ENCODE results near the gene NDST3. TPM values are rescaled to one million over a fixed set of nuclear protein-coding genes. Genes with fewer than 3 reads are reported as not detected.
"Not testable (repeated sequence)": the region's sequence is repeated elsewhere in the genome, so short reads cannot be mapped to it uniquely, and the experiment has no call there.

NDST3 gene
- total RNA-seq, 1 experiment from 2014 or later: 0.58 TPM

- Histone ChIP-seq H3K36me3 (no peaks in the 10 kb centered on the region), H3K4me3 (no peak overlapping the region), H3K9me3 (replicated peaks) (no peaks in the 10 kb centered on the region), H3K4me1 (replicated peaks) (no peaks in the 10 kb centered on the region), H3K27me3 (replicated peaks) (no peaks in the 10 kb centered on the region; the same call in 1 of the 2 replicates), H3K27ac (no peak overlapping the region)
- no peak for DNase-seq (ENCODE audit: low read depth in 1 of 2, low spot score in 2 of 2)
These were observed 201.4 kb downstream of the NDST3 start for GRCh38 chr4:118235566-118236120.

GRCh38 chr4:118237531-118237930 lies 203.2 kb downstream of the NDST3 start:
- no peaks in the 10 kb centered on the region; the same call in 1 of the 2 replicates for H3K27me3 ChIP-seq (replicated peaks)
- H3K4me3 ChIP-seq: no peak overlapping the region
- no peak overlapping the region for H3K27ac ChIP-seq
- no peaks in the 10 kb centered on the region for H3K4me1 ChIP-seq (replicated peaks)
- no peaks in the 10 kb centered on the region for H3K36me3 ChIP-seq
- H3K9me3 ChIP-seq (replicated peaks): no peaks in the 10 kb centered on the region
- no peak for DNase-seq (ENCODE audit: low read depth in 1 of 2, low spot score in 2 of 2)

- Histone ChIP-seq H3K27ac (no peak overlapping the region), H3K4me1 (replicated peaks) (no peaks in the 10 kb centered on the region), H3K9me3 (replicated peaks) (no peaks in the 10 kb centered on the region), H3K36me3 (no peaks in the 10 kb centered on the region), H3K27me3 (replicated peaks) (no peaks in the 10 kb centered on the region), H3K4me3 (no peak overlapping the region)
- no peak for DNase-seq (ENCODE audit: low read depth in 1 of 2, low spot score in 2 of 2)
These were observed 215.6 kb downstream of the NDST3 start for GRCh38 chr4:118249890-118250289.

DNA sequence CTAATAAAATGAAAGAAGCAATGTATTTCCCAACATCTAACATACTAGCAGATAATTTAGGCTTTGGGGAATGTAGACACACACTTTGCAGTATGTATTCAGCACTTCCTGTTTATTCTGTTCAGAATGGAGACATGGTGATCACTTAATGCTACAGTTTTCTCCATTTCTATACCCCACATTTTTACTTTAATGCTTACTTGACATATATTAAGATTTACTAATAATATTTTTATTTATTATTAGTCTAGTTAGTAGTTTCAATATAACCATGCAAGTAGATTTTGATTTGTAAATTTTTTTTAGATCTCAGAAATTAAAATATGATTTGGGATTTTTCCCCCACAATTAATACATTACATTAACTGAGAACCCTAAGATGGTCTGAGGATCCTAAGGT lies 220.1 kb downstream of the NDST3 start:
- H3K36me3 ChIP-seq: no peaks in the 10 kb centered on the region
- H3K4me3 ChIP-seq: no peak overlapping the region
- H3K27me3 ChIP-seq (replicated peaks): no peaks in the 10 kb centered on the region
- no peaks in the 10 kb centered on the region for H3K4me1 ChIP-seq (replicated peaks)
- H3K27ac ChIP-seq: no peak overlapping the region
- H3K9me3 ChIP-seq (replicated peaks): no peaks in the 10 kb centered on the region
- no peak for DNase-seq (ENCODE audit: low read depth in 1 of 2, low spot score in 2 of 2)

GRCh38 chr4:118259111-118259510 lies 224.8 kb downstream of the NDST3 start:
- no peak for DNase-seq (ENCODE audit: low read depth in 1 of 2, low spot score in 2 of 2)
- Histone ChIP-seq H3K27me3 (replicated peaks) (peaks cover 7% of the 10 kb centered on the region; the same call in 1 of the 2 replicates), H3K36me3 (no peaks in the 10 kb centered on the region), H3K4me3 (no peak overlapping the region), H3K4me1 (replicated peaks) (no peaks in the 10 kb centered on the region), H3K27ac (no peak overlapping the region), H3K9me3 (replicated peaks) (no peaks in the 10 kb centered on the region)

- no peaks in the 10 kb centered on the region; the same call in 1 of the 2 replicates for H3K9me3 ChIP-seq (replicated peaks)
- no peak for DNase-seq (ENCODE audit: low read depth in 1 of 2, low spot score in 2 of 2)
- no peak overlapping the region for H3K27ac ChIP-seq
- H3K4me1 ChIP-seq (replicated peaks): no peaks in the 10 kb centered on the region
- no peak overlapping the region for H3K4me3 ChIP-seq
- peaks cover 7% of the 10 kb centered on the region; the same call in 1 of the 2 replicates for H3K27me3 ChIP-seq (replicated peaks)
- H3K36me3 ChIP-seq: no peaks in the 10 kb centered on the region
These were observed 226.0 kb downstream of the NDST3 start for GRCh38 chr4:118260309-118260708.

DNA sequence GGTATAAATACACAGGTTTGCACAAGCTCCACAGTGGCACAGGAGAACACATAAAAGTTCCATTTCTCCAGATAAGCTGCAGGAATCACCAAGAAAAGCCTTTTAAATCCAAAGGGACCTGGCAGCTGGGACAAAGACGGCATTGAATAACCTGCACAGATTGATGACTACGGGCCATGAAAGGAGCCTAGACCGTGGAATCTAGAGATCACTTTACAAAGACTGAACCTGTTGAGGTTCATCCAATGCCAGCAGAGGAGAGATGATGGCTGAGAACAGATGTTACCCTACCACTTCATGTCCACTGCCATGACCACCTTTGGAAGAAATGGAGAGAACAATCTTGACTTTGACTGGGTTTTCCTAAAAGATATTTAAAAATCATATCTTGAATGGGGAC lies 229.8 kb downstream of the NDST3 start:
- no peak overlapping the region for H3K4me3 ChIP-seq
- peaks cover 7% of the 10 kb centered on the region; the same call in 1 of the 2 replicates for H3K27me3 ChIP-seq (replicated peaks)
- H3K27ac ChIP-seq: no peak overlapping the region
- no peaks in the 10 kb centered on the region for H3K36me3 ChIP-seq
- no peaks in the 10 kb centered on the region for H3K4me1 ChIP-seq (replicated peaks)
- no peak for DNase-seq (ENCODE audit: low read depth in 1 of 2, low spot score in 2 of 2)
- no peaks in the 10 kb centered on the region; the same call in 1 of the 2 replicates for H3K9me3 ChIP-seq (replicated peaks)

GRCh38 chr4:118265312-118266144 lies 231.2 kb downstream of the NDST3 start:
- no peaks in the 10 kb centered on the region; the same call in 1 of the 2 replicates for H3K9me3 ChIP-seq (replicated peaks)
- H3K4me3 ChIP-seq: no peak overlapping the region
- H3K4me1 ChIP-seq (replicated peaks): no peaks in the 10 kb centered on the region
- no peak overlapping the region for H3K27ac ChIP-seq
- no peak for DNase-seq (ENCODE audit: low read depth in 1 of 2, low spot score in 2 of 2)
- H3K27me3 ChIP-seq (replicated peaks): peaks cover 7% of the 10 kb centered on the region; the same call in 1 of the 2 replicates
- no peaks in the 10 kb centered on the region for H3K36me3 ChIP-seq

DNA sequence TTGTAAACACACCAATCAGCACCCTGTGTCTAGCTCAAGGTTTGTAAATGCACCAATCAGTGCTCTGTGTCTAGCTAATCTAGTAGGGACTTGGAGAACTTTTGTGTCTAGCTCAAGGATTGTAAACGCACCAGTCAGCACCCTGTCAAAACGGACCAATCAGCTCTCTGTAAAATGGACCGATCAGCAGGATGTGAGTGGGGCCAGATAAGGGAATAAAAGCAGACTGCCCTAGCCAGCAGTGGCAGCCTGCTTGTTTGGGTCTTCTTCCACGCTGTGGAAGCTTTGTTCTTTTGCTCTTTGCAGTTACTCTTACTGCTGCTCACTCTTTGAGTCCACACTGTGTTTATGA lies 231.8 kb downstream of the NDST3 start:
- DNase-seq (ENCODE audit: low read depth in 1 of 2, low spot score in 2 of 2); H3K36me3 ChIP-seq: not testable (repeated sequence)

DNA sequence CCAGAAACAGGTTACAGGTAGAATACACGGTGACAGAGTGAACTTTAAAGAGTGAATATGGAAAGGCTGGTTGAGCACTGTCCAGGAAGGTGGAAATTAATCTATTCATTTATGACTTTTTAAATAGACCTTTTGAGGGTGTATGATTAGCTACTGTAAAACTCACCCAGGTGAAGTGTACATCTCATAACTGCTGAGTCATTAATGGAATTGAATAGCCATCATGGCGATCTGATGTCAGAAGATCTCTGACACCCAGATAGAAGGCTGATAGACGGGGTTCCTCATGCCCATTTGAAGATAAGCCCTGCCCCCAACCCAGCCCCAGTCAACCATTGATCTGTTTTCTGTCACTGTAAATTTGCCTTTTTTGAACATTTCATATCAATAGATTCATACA lies 234.5 kb downstream of the NDST3 start:
- no peaks in the 10 kb centered on the region; the same call in 1 of the 2 replicates for H3K9me3 ChIP-seq (replicated peaks)
- H3K36me3 ChIP-seq: no peaks in the 10 kb centered on the region
- no peak overlapping the region for H3K4me3 ChIP-seq
- H3K27ac ChIP-seq: no peak overlapping the region
- no peaks in the 10 kb centered on the region for H3K27me3 ChIP-seq (replicated peaks)
- no peaks in the 10 kb centered on the region for H3K4me1 ChIP-seq (replicated peaks)
- DNase-seq (ENCODE audit: low read depth in 1 of 2, low spot score in 2 of 2): no peak

More for the DNA sequence above, 231.8 kb downstream of the NDST3 start:
- not testable (repeated sequence) for H3K9me3 ChIP-seq (replicated peaks); H3K4me1 ChIP-seq (replicated peaks); H3K4me3 ChIP-seq; H3K27ac ChIP-seq; H3K27me3 ChIP-seq (replicated peaks)

GRCh38 chr4:118270492-118270891 lies 236.2 kb downstream of the NDST3 start:
- no peak overlapping the region for H3K27ac ChIP-seq
- H3K27me3 ChIP-seq (replicated peaks): no peaks in the 10 kb centered on the region

DNA sequence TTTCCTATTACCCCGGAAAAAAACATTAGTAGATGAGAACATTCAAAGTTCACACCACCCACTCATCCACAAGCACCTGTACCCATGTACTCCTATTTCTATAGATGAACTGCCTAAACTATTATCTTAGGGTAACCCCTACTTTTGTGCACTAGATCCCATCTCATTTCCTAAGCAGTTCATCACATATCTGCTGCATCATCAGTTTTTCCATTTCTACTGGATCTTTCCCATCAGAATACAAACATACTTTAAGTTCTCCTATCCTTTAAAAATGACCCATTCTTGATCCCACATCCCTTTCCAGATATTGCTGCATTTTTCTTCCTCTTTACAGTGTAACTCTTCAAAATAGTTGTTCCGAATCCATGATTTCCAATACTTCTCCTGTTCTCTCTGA lies 237.5 kb downstream of the NDST3 start:
- no peak for DNase-seq (ENCODE audit: low read depth in 1 of 2, low spot score in 2 of 2)
- Histone ChIP-seq H3K27ac (no peak overlapping the region), H3K4me1 (replicated peaks) (no peaks in the 10 kb centered on the region), H3K27me3 (replicated peaks) (no peaks in the 10 kb centered on the region), H3K36me3 (no peaks in the 10 kb centered on the region), H3K4me3 (no peak overlapping the region), H3K9me3 (replicated peaks) (no peaks in the 10 kb centered on the region)

More at GRCh38 chr4:118270492-118270891, 236.2 kb downstream of the NDST3 start:
- no peak overlapping the region for H3K4me3 ChIP-seq
- DNase-seq (ENCODE audit: low read depth in 1 of 2, low spot score in 2 of 2): peak in 1 of 2 experiments; percentile 17
- H3K9me3 ChIP-seq (replicated peaks): no peaks in the 10 kb centered on the region; the same call in 1 of the 2 replicates
- H3K36me3 ChIP-seq: no peaks in the 10 kb centered on the region
- no peaks in the 10 kb centered on the region for H3K4me1 ChIP-seq (replicated peaks)

DNA sequence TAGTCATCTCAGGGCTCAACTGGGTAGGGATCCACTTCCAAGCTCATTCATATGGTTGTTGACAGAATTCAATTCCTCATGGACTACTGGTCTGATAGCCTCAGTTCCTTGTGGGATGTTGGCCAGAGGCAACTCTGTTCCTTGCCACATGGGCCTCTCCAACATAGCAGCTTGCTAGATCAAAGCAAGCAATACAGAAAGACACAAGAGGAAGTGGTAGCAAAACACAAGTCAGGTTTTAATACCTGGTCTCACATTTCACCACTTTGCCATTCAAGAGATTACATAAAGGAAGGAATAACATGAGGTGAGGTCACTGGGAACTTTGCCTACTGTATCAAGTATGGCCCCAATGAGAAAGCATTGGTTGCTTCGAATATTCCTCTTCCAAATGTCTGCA lies 239.4 kb downstream of the NDST3 start:
- H3K27ac ChIP-seq: no peak overlapping the region
- no peak for DNase-seq (ENCODE audit: low read depth in 1 of 2, low spot score in 2 of 2)
- H3K27me3 ChIP-seq (replicated peaks): no peaks in the 10 kb centered on the region
- peaks cover 5% of the 10 kb centered on the region for H3K4me1 ChIP-seq (replicated peaks)
- H3K36me3 ChIP-seq: peaks cover under 1% of the 10 kb centered on the region; the same call in 1 of the 2 replicates
- H3K9me3 ChIP-seq (replicated peaks): no peaks in the 10 kb centered on the region
- no peak overlapping the region for H3K4me3 ChIP-seq

- Histone ChIP-seq H3K9me3 (replicated peaks) (no peaks in the 10 kb centered on the region), H3K4me1 (replicated peaks) (peaks cover 22% of the 10 kb centered on the region), H3K4me3 (no peak overlapping the region), H3K27ac (no peak overlapping the region), H3K27me3 (replicated peaks) (no peaks in the 10 kb centered on the region), H3K36me3 (peaks cover 27% of the 10 kb centered on the region)
- no peak for DNase-seq (ENCODE audit: low read depth in 1 of 2, low spot score in 2 of 2)
These were observed 242.3 kb downstream of the NDST3 start for GRCh38 chr4:118276580-118276979.
